Activated naive CD4-positive, alpha-beta T cell treated with anti-CD3 and anti-CD28 coated beads, Interleukin-2, amount 50 U/mL, for 24 hours (primary cell): ENCODE measurements around the gene C4orf17.

Experiments used
- H3K27ac Mint-ChIP-seq: one replicate; pipeline ENCODE4 v1.8.0; 2021; ENCODE audit warnings: mild to moderate bottlenecking, mixed read lengths
- H3K27me3 Mint-ChIP-seq: one replicate; pipeline ENCODE4 v1.8.0; 2021; ENCODE audit warnings: mixed read lengths
- H3K36me3 Mint-ChIP-seq: one replicate; pipeline ENCODE4 v1.8.0; 2021; ENCODE audit warnings: mixed read lengths
- H3K4me1 Mint-ChIP-seq: one replicate; pipeline ENCODE4 v1.8.0; 2021; ENCODE audit warnings: mixed read lengths
- H3K4me3 Mint-ChIP-seq: one replicate; pipeline ENCODE4 v1.8.0; 2021; ENCODE audit warnings: mild to moderate bottlenecking, mixed read lengths
- H3K9me3 Mint-ChIP-seq: one replicate; pipeline ENCODE4 v1.8.0; 2021; ENCODE audit warnings: mixed read lengths

Gene C4orf17

GRCh38 chr4:99574530-99575324 is 63.9 kb downstream of the C4orf17 start, which contains the start of gene MTTP:
MTTP (plus strand) TSS chr4:99574824; CDS start chr4:99574910, 86 bp downstream.
- Mint-ChIP-seq H3K36me3 (no peaks in the 10 kb centered on the region), H3K4me3 (no peak within 1 kb of the TSS), H3K9me3 (no peaks in the 10 kb centered on the region), H3K27me3 (peaks cover 18% of the 10 kb centered on the region), H3K27ac (no peak within 1 kb of the TSS), H3K4me1 (no peaks in the 10 kb centered on the region)

- Mint-ChIP-seq H3K9me3 (no peaks in the 10 kb centered on the region), H3K27ac (no peak overlapping the region), H3K36me3 (no peaks in the 10 kb centered on the region), H3K27me3 (peaks cover 21% of the 10 kb centered on the region), H3K4me3 (no peak overlapping the region), H3K4me1 (no peaks in the 10 kb centered on the region)
These were observed 67.9 kb downstream of the C4orf17 start for GRCh38 chr4:99578714-99579113.

GRCh38 chr4:99585516-99585915 is 74.7 kb downstream of the C4orf17 start:
- Mint-ChIP-seq H3K4me1 (no peaks in the 10 kb centered on the region), H3K27me3 (peaks cover 16% of the 10 kb centered on the region), H3K27ac (no peak overlapping the region), H3K4me3 (no peak overlapping the region), H3K36me3 (no peaks in the 10 kb centered on the region), H3K9me3 (no peaks in the 10 kb centered on the region)

GRCh38 chr4:99586322-99586721 is 75.5 kb downstream of the C4orf17 start:
- Mint-ChIP-seq H3K27ac (no peak overlapping the region), H3K27me3 (peaks cover 13% of the 10 kb centered on the region), H3K4me3 (no peak overlapping the region), H3K36me3 (no peaks in the 10 kb centered on the region), H3K4me1 (no peaks in the 10 kb centered on the region), H3K9me3 (no peaks in the 10 kb centered on the region)

DNA sequence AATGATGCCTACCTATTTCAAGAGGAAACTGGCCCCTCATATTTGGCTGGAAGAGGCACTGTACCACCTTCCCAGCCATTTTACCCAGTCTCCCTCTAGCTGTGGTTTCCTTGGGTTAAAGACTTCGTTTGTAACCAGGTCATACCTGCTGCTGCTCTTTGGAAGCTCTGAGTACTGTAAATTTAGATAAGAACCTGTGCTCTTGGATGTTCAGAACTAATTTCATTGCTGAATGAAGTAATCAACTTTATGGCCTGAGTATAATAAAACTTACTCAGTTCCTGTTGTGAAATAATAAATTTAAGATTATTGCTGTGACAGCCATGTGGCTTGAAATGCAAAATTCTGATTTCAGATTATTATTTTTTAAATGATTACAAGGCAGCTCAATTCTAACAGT is 76.0 kb downstream of the C4orf17 start:
- no peaks in the 10 kb centered on the region for H3K36me3 Mint-ChIP-seq
- no peak overlapping the region for H3K4me3 Mint-ChIP-seq
- H3K27me3 Mint-ChIP-seq = peaks cover 11% of the 10 kb centered on the region
- H3K9me3 Mint-ChIP-seq = no peaks in the 10 kb centered on the region
- H3K27ac Mint-ChIP-seq = no peak overlapping the region
- no peaks in the 10 kb centered on the region for H3K4me1 Mint-ChIP-seq

- Mint-ChIP-seq H3K9me3 (no peaks in the 10 kb centered on the region), H3K27me3 (peaks cover 8% of the 10 kb centered on the region), H3K4me1 (no peaks in the 10 kb centered on the region), H3K36me3 (no peaks in the 10 kb centered on the region), H3K4me3 (no peak overlapping the region), H3K27ac (no peak overlapping the region)
These were observed 76.5 kb downstream of the C4orf17 start for GRCh38 chr4:99587309-99587708.

DNA sequence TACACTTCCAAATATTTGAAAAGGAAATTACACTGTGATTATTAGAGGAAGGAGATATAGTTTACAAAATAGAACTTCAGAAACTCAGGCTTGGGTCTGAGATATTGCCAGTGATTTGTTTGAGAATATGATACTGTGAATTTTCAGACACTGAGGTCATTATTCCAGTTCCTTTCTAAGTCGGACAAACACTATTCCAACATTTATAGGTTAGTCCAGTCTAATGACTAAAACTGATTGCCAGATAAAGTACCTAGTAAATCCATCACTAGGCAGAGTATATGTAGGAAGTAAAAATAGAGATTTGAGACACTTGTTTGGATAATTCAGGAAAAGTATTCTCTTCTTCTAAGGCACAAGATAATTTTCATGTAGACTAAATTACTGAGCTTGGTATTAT is 77.0 kb downstream of the C4orf17 start:
- Mint-ChIP-seq H3K4me3 (no peak overlapping the region), H3K9me3 (no peaks in the 10 kb centered on the region), H3K27ac (no peak overlapping the region), H3K36me3 (no peaks in the 10 kb centered on the region), H3K27me3 (peaks cover 5% of the 10 kb centered on the region), H3K4me1 (no peaks in the 10 kb centered on the region)

GRCh38 chr4:99591757-99592156 is 80.9 kb downstream of the C4orf17 start:
- Mint-ChIP-seq H3K4me1 (no peaks in the 10 kb centered on the region), H3K27me3 (peaks cover 3% of the 10 kb centered on the region), H3K4me3 (no peak overlapping the region), H3K27ac (no peak overlapping the region), H3K9me3 (no peaks in the 10 kb centered on the region), H3K36me3 (no peaks in the 10 kb centered on the region)
